HCT116 (cell line): ENCODE measurements around the gene CNPY2. TPM values are rescaled to one million over a fixed set of nuclear protein-coding genes. Genes with fewer than 3 reads are reported as not detected.

Source experiments
- ATAC-seq: fragments of 200-7000 bp; cut with Tn5 transposase; 2 replicates; pipeline ENCODE4 v1.9.1; 2020; ENCODE audit warnings: mild to moderate bottlenecking, moderate library complexity
- BruUV-seq: library from RNA; stranded (reverse); fragments of 400-500 nt; replicated peaks from 2 replicates; lab custom pipeline; 2021; lab: Mats Ljungman, UMichigan
- CTCF ChIA-PET: fragments of 300-600 bp; sonication (Branson Sonifier 250); formaldehyde crosslinking; loops from one replicate; lab custom pipeline; 2021; ENCODE audit warnings: antibody characterized with exemption; lab: Charles Lee
- POLR2A ChIA-PET: fragments of 300-600, 350-600 bp; sonication (Branson Sonifier 250); formaldehyde crosslinking; loops from one replicate; lab custom pipeline; 2021; ENCODE audit warnings: antibody characterized with exemption; lab: Charles Lee
- RAD21 ChIA-PET, 2 experiments: fragments of 300-600 bp; sonication (Branson Sonifier 250); formaldehyde crosslinking; loops; one replicate each; lab custom pipeline; 2023; ENCODE audit warnings: low total read pairs in 2 of 2; ENCODE audit not compliant: uncharacterized antibody in 2 of 2, unreplicated experiment in 2 of 2, low non-redundant PET in 1 of 2; lab: Charles Lee
- DNase-seq: peaks from one replicate; pipeline ENCODE4 v3.0.0-alpha.2; 2010; ENCODE audit warnings: low read depth, low spot score
- H2AFZ ChIP-seq: fragments of 200-600 bp; shearing (Covaris generic), sonication (generic); 2 replicates; pipeline ENCODE4 v1.6.1; 2017; ENCODE audit warnings: low read depth, mixed run types, mixed read lengths, antibody characterized with exemption, low read length; ENCODE audit not compliant: poor library complexity, severe bottlenecking
- H3K27ac ChIP-seq: 2 replicates; pipeline ENCODE4 v1.5.1; 2012; ENCODE audit warnings: low read depth, low read length
- H3K27me3 ChIP-seq: fragments of 200-600 bp; sonication (generic); 2 replicates; pipeline ENCODE4 v1.6.1; 2016; ENCODE audit warnings: mixed run types, low read length, mixed read lengths; ENCODE audit not compliant: insufficient read depth
- H3K36me3 ChIP-seq, 2 experiments: fragments of 200-500 bp in 1 of 2; fragments of 200-600 bp in 1 of 2; sonication (Bioruptor generic) in 1 of 2; sonication (generic) in 1 of 2; 2 replicates each; pipeline versions ENCODE4 v1.5.1 to v1.6.1; 2014 to 2016; ENCODE audit warnings: low read length in 2 of 2, inconsistent platforms in 1 of 2, mixed read lengths in 1 of 2, mixed run types in 1 of 2; ENCODE audit not compliant: insufficient read depth in 2 of 2, control insufficient read depth in 1 of 2
- H3K4me1 ChIP-seq, 2 experiments: fragments of 200-600 bp in 1 of 2; sonication (generic) in 1 of 2; 2 replicates each; pipeline versions ENCODE4 v1.5.1 to v1.6.1; 2012 to 2017; ENCODE audit warnings: low read length in 2 of 2, inconsistent platforms in 1 of 2, mild to moderate bottlenecking in 1 of 2, mixed read lengths in 1 of 2, mixed run types in 1 of 2, moderate library complexity in 1 of 2; ENCODE audit not compliant: insufficient read depth in 2 of 2, control insufficient read depth in 1 of 2
- H3K4me2 ChIP-seq: fragments of 200-600 bp; sonication (generic); 2 replicates; pipeline ENCODE4 v1.6.1; 2017; ENCODE audit warnings: mixed run types, low read length, mixed read lengths
- H3K4me3 ChIP-seq, 2 experiments: fragments of 200-600 bp in 1 of 2; sonication (generic) in 1 of 2; replicated peaks in 1 of 2; 2 replicates each; pipeline ENCODE4 v1.5.1; 2011 to 2016; ENCODE audit warnings: low read length in 2 of 2, control low read depth in 1 of 2, low read depth in 1 of 2, mild to moderate bottlenecking in 1 of 2, mixed read lengths in 1 of 2, mixed run types in 1 of 2
- H3K79me2 ChIP-seq: fragments of 200-600 bp; sonication (generic); 2 replicates; pipeline ENCODE4 v1.6.1; 2017; ENCODE audit warnings: mild to moderate bottlenecking, mixed run types, low read length, moderate library complexity, mixed read lengths; ENCODE audit not compliant: insufficient read depth
- H3K9ac ChIP-seq: fragments of 200-600 bp; sonication (generic); 2 replicates; pipeline ENCODE4 v1.6.1; 2016; ENCODE audit warnings: low read length, mixed read lengths
- H3K9me2 ChIP-seq: fragments of 200-600 bp; sonication (generic), shearing (Covaris generic); 2 replicates; pipeline ENCODE4 v1.6.1; 2017; ENCODE audit warnings: mixed run types, mild to moderate bottlenecking, moderate library complexity; ENCODE audit not compliant: insufficient read depth
- H3K9me3 ChIP-seq, 2 experiments: fragments of 200-500 bp in 1 of 2; fragments of 200-600 bp in 1 of 2; sonication (Bioruptor generic) in 1 of 2; sonication (generic) in 1 of 2; 2 replicates each; pipeline ENCODE4 v1.6.1; 2014 to 2017; ENCODE audit warnings: low read length in 2 of 2, mixed read lengths in 2 of 2, inconsistent platforms in 1 of 2, low read depth in 1 of 2, mild to moderate bottlenecking in 1 of 2, mixed run types in 1 of 2, moderate library complexity in 1 of 2; ENCODE audit not compliant: control insufficient read depth in 1 of 2, insufficient read depth in 1 of 2
- H4K20me1 ChIP-seq: fragments of 200-600 bp; sonication (generic), shearing (Covaris generic); 2 replicates; pipeline ENCODE4 v1.6.1; 2017; ENCODE audit warnings: mixed run types, mild to moderate bottlenecking, moderate library complexity; ENCODE audit not compliant: insufficient read depth
- ATF3 ChIP-seq: IDR thresholded peaks from 2 replicates; pipeline ENCODE4 v1.6.1; 2012
- CBX3 ChIP-seq: IDR thresholded peaks from 2 replicates; pipeline ENCODE4 v1.6.1; 2012; ENCODE audit warnings: low read depth
- CEBPB ChIP-seq: IDR thresholded peaks from 2 replicates; pipeline ENCODE4 v1.6.1; 2012; ENCODE audit warnings: low read depth
- EGR1 ChIP-seq: IDR thresholded peaks from 2 replicates; pipeline ENCODE4 v1.6.1; 2012; ENCODE audit warnings: low read depth
- ELF1 ChIP-seq: IDR thresholded peaks from 2 replicates; pipeline ENCODE4 v1.6.1; 2012; ENCODE audit warnings: low read depth, borderline replicate concordance
- EZH2phosphoT487 ChIP-seq: fragments of 200-600 bp; IDR thresholded peaks from 2 replicates; pipeline ENCODE4 v1.6.1; 2018; ENCODE audit warnings: antibody characterized with exemption, borderline replicate concordance
- JUND ChIP-seq: IDR thresholded peaks from 2 replicates; pipeline ENCODE4 v1.6.1; 2012
- POLR2A ChIP-seq: IDR thresholded peaks from 2 replicates; pipeline ENCODE4 v1.7.0; 2011; ENCODE audit warnings: borderline replicate concordance; ENCODE audit not compliant: insufficient read depth, insufficient read length; ENCODE audit errors: extremely low read depth
- POLR2AphosphoS5 ChIP-seq: IDR thresholded peaks from 2 replicates; pipeline ENCODE4 v1.6.1; 2011; ENCODE audit warnings: mild to moderate bottlenecking, low read depth, low read length, moderate library complexity
- RAD21 ChIP-seq: IDR thresholded peaks from 2 replicates; pipeline ENCODE4 v1.6.1; 2012; ENCODE audit warnings: low read depth, mild to moderate bottlenecking
- SIN3A ChIP-seq: IDR thresholded peaks from 2 replicates; pipeline ENCODE4 v1.6.1; 2012; ENCODE audit warnings: low read depth
- SP1 ChIP-seq: IDR thresholded peaks from 2 replicates; pipeline ENCODE4 v1.6.1; 2012; ENCODE audit warnings: low read depth
- SRF ChIP-seq: IDR thresholded peaks from 2 replicates; pipeline ENCODE4 v1.6.1; 2012; ENCODE audit warnings: low read depth
- YY1 ChIP-seq: IDR thresholded peaks from 2 replicates; pipeline ENCODE4 v1.6.1; 2011; ENCODE audit warnings: low read length, low read depth, moderate library complexity, mild to moderate bottlenecking; ENCODE audit not compliant: insufficient replicate concordance; ENCODE audit errors: extremely low read depth
- ZFX ChIP-seq: fragments of 450-650 bp; IDR thresholded peaks from 2 replicates; pipeline ENCODE4 v1.6.1; 2017
- ZNF274 ChIP-seq: fragments of 200-500 bp; sonication (Bioruptor generic); IDR thresholded peaks from 2 replicates; pipeline ENCODE4 v1.6.1; 2014; ENCODE audit warnings: mild to moderate bottlenecking, low read depth, low read length, inconsistent platforms
- intact Hi-C: fragments of 100-400 bp; cut with micrococcal nuclease; formaldehyde crosslinking; loops from 2 replicates; pipeline ENCODE4 v1.10.0; 2022
- total RNA-seq: library from RNA; stranded (reverse); gene quantifications from one replicate; pipeline ENCODE4 v1.2.1, GENCODE V29; 2021; ENCODE audit not compliant: unreplicated experiment
- TF ChIP-seq, protein P1 (sequence below): IDR thresholded peaks from 2 replicates; pipeline ENCODE4 v1.6.1; 2012; ENCODE audit warnings: low read depth
- TF ChIP-seq, protein P2 (sequence below): IDR thresholded peaks from 2 replicates; pipeline ENCODE4 v1.6.1; 2012

CNPY2 gene
- total RNA-seq, 1 experiment from 2014 or later = 109 TPM

- TF ChIP-seq, protein P1, sequence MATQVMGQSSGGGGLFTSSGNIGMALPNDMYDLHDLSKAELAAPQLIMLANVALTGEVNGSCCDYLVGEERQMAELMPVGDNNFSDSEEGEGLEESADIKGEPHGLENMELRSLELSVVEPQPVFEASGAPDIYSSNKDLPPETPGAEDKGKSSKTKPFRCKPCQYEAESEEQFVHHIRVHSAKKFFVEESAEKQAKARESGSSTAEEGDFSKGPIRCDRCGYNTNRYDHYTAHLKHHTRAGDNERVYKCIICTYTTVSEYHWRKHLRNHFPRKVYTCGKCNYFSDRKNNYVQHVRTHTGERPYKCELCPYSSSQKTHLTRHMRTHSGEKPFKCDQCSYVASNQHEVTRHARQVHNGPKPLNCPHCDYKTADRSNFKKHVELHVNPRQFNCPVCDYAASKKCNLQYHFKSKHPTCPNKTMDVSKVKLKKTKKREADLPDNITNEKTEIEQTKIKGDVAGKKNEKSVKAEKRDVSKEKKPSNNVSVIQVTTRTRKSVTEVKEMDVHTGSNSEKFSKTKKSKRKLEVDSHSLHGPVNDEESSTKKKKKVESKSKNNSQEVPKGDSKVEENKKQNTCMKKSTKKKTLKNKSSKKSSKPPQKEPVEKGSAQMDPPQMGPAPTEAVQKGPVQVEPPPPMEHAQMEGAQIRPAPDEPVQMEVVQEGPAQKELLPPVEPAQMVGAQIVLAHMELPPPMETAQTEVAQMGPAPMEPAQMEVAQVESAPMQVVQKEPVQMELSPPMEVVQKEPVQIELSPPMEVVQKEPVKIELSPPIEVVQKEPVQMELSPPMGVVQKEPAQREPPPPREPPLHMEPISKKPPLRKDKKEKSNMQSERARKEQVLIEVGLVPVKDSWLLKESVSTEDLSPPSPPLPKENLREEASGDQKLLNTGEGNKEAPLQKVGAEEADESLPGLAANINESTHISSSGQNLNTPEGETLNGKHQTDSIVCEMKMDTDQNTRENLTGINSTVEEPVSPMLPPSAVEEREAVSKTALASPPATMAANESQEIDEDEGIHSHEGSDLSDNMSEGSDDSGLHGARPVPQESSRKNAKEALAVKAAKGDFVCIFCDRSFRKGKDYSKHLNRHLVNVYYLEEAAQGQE = no peak
These were observed 18.7 kb upstream of the CNPY2 start (continued) for GRCh38 chr12:56334490-56334793.

DNA sequence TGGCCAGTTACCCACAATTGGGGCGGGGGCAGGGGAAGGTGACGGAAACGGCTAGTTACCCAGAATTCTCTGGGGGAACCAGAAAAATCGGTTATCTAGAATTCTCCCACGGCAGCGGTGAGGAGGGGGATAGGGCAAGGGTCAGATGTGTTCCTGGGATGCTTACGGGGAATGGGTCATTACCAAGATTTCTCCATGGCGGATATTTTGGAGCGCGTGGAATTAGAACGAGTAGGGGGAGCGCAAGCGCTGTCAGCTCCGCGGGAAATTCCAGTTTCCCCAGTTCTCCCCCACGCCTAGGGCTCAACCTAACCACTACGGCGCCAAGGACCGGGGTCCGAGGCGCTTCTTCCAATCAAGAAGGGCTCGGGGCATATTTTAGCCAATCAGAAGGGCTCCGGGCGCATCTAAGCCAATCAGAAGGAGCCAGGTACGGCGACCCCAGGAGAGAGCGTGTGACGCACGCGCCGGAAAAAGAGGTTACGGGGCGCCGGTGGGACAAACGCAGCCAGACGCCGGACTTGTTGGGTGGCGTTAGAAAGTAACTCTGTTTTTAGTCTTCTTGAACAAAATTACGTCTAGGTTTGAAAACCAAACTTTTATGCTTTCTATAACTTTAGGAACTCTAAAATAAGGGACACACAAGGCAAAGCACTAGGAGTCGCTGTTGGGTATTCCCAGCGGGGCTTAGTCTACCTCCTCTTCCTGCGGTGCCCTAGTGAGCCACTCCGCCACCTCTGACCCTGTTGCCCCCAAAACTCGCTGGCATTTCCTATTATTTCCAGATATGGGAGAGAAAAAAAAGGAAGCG, 18.1 kb upstream of the CNPY2 start, which contains the start of gene PAN2:
TSS of gene PAN2 (minus strand) at position 322 of the 811 bp plus-strand sequence. CDS start 906 bp downstream, outside the sequence.
- no peaks in the 10 kb centered on the region for H4K20me1 ChIP-seq
- DNase-seq (peak; percentile 98), ATAC-seq (peak; percentile 97)
- peak within 1 kb of the TSS; percentile 68 to 87 for H3K4me3 ChIP-seq
- H3K79me2 ChIP-seq = peaks cover 7% of the 10 kb centered on the region
- BruUV-seq = no TSS peak
- H3K9me2 ChIP-seq = no peaks in the 10 kb centered on the region
- H2AFZ ChIP-seq = peak within 1 kb of the TSS; percentile 3
- CTCF ChIA-PET = interaction anchor here (0.8 to 3.1 kb wide), 3 partner anchors 15 to 26 kb away, joined by 4 to 10 read pairs (median 5); partner anchors contain the start of genes CNPY2 and STAT2
- H3K36me3 ChIP-seq = no peaks in the 10 kb centered on the region
- peaks cover 11 to 24% of the 10 kb centered on the region in 2 experiments for H3K4me1 ChIP-seq
- peak within 1 kb of the TSS; percentile 95 for H3K4me2 ChIP-seq
- H3K9me3 ChIP-seq = no peaks in the 10 kb centered on the region
- RAD21 ChIA-PET = no interaction called here
- H3K27ac ChIP-seq = peak within 1 kb of the TSS; percentile 66
- POLR2A ChIA-PET = interaction anchor here (0.7 to 2.3 kb wide), 8 partner anchors 10 to 130 kb away, joined by 3 to 20 read pairs (median 4); partner anchors contain the start of genes CNPY2 and STAT2
- peak within 1 kb of the TSS; percentile 93 for H3K9ac ChIP-seq
- H3K27me3 ChIP-seq = no peaks in the 10 kb centered on the region
- intact Hi-C loops = loop anchor here (2.0 to 5.0 kb wide), 2 partner anchors 27 to 128 kb away; partner anchors contain the start of gene STAT2
- TF ChIP-seq EGR1 (peak; percentile 58), SIN3A (peak; percentile 78; the same call in 1 of the 2 replicates), ATF3 (no peak), JUND (no peak; the same call in 1 of the 2 replicates), ELF1 (peak; percentile 52; the same call in 1 of the 2 replicates), SRF (no peak; the same call in 1 of the 2 replicates), YY1 (peak; percentile 5), RAD21 (peak; percentile 34; the same call in 1 of the 2 replicates), CBX3 (peak; percentile 67; the same call in 1 of the 2 replicates), ZNF274 (no peak), POLR2A (peak; percentile 82), EZH2phosphoT487 (no peak), ZFX (no peak), CEBPB (no peak), POLR2AphosphoS5 (peak; percentile 86), SP1 (peak; percentile 98)
- TF ChIP-seq, protein P1 = no peak
- TF ChIP-seq, protein P2, sequence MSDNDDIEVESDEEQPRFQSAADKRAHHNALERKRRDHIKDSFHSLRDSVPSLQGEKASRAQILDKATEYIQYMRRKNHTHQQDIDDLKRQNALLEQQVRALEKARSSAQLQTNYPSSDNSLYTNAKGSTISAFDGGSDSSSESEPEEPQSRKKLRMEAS = peak; percentile 76
